ENCODE data around the gene BEND5. TPM values are rescaled to one million over a fixed set of nuclear protein-coding genes. Genes with fewer than 3 reads are reported as not detected.

BEND5 gene
- total RNA-seq, 4 donors from 2014 or later = 1.5 to 1.9 TPM; not detected in 2

GRCh38 chr1:48679859-48680258 lies 96.8 kb downstream of the BEND5 start:
- TF ChIP-seq CTCF (IDR thresholded peaks at IDR 0.05) (no peak), POLR2AphosphoS5 (IDR thresholded peaks at IDR 0.05) (no peak), EP300 (IDR thresholded peaks at IDR 0.05; ENCODE audit: low read depth) (no peak), POLR2A (IDR thresholded peaks at IDR 0.05) (no peak)
- 17 to 73% methylated on average over 1 to 6 of the region's 6 CpGs for WGBS, 2 donors (ENCODE audit: low coverage in 1 of 2)
- Histone ChIP-seq H3K4me1 (no peaks in the 10 kb centered on the region), H3K36me3 (no peaks in the 10 kb centered on the region), H3K4me3 (no peak overlapping the region), H3K27me3 (no peaks in the 10 kb centered on the region), H3K9me3 (no peaks in the 10 kb centered on the region), H3K27ac (no peak overlapping the region)
- intact Hi-C loops (cut with DNase I; ENCODE audit: low total_unique reads) = loop anchor here (5.0 kb wide), 1 partner anchor 137 kb away; no protein-coding TSS in a partner anchor
- in situ Hi-C loops (cut with MboI; ENCODE audit: low pct_ligation_motif_present in 1 of 4, low pct_unique_long_range_greater_than_20kb in 1 of 4, low sequenced_read_pairs in 3 of 4) = loop anchor here in 2 of 4 donors (10.0 to 25.0 kb wide), 2 partner anchors 135 to 1657 kb away; no protein-coding TSS in a partner anchor
- DNase-seq = no peak

- 91% methylated on average over 3 of the region's 3 CpGs; no CpG with 5 or more reads in 1 of the 2 donors for WGBS, 2 donors (ENCODE audit: low coverage in 1 of 2)
- no peak overlapping the region for H3K27ac ChIP-seq
These were observed 97.8 kb downstream of the BEND5 start for GRCh38 chr1:48678710-48679505.

More at GRCh38 chr1:48678710-48679505, 97.8 kb downstream of the BEND5 start:
- in situ Hi-C loops (cut with MboI; ENCODE audit: low pct_ligation_motif_present in 1 of 4, low pct_unique_long_range_greater_than_20kb in 1 of 4, low sequenced_read_pairs in 3 of 4) = loop anchor here in 2 of 4 donors (10.0 to 25.0 kb wide), 2 partner anchors 136 to 1658 kb away; no protein-coding TSS in a partner anchor
- DNase-seq = no peak
- intact Hi-C loops (cut with DNase I; ENCODE audit: low total_unique reads) = loop anchor here (5.0 kb wide), 1 partner anchor 138 kb away; no protein-coding TSS in a partner anchor
- no peak overlapping the region for H3K4me3 ChIP-seq
- no peaks in the 10 kb centered on the region for H3K9me3 ChIP-seq
- no peaks in the 10 kb centered on the region for H3K4me1 ChIP-seq
- TF ChIP-seq POLR2A (IDR thresholded peaks at IDR 0.05) (no peak), CTCF (IDR thresholded peaks at IDR 0.05) (no peak), EP300 (IDR thresholded peaks at IDR 0.05; ENCODE audit: low read depth) (no peak), POLR2AphosphoS5 (IDR thresholded peaks at IDR 0.05) (no peak)
- H3K27me3 ChIP-seq = no peaks in the 10 kb centered on the region
- H3K36me3 ChIP-seq = no peaks in the 10 kb centered on the region

Data from transverse colon (tissue), 4 donors.